OCI-LY1 (cell line): Measurements from ENCODE around the gene TRIM60.

Source experiments
- EZH2 ChIP-seq: fragments of 200-600 bp; sonication (generic), shearing (Covaris generic); IDR thresholded peaks from 2 replicates; pipeline ENCODE4 v1.8.0; 2017; ENCODE audit warnings: borderline replicate concordance, mixed run types, mild to moderate bottlenecking, antibody characterized with exemption, low read length, moderate library complexity, mixed read lengths
- TF ChIP-seq, protein P1 (sequence below): fragments of 200-600 bp; sonication (generic), shearing (Covaris generic); IDR thresholded peaks from 2 replicates; pipeline ENCODE4 v1.5.1; 2017; ENCODE audit warnings: mild to moderate bottlenecking, antibody characterized with exemption, low read length, moderate library complexity, mixed read lengths

DNA sequence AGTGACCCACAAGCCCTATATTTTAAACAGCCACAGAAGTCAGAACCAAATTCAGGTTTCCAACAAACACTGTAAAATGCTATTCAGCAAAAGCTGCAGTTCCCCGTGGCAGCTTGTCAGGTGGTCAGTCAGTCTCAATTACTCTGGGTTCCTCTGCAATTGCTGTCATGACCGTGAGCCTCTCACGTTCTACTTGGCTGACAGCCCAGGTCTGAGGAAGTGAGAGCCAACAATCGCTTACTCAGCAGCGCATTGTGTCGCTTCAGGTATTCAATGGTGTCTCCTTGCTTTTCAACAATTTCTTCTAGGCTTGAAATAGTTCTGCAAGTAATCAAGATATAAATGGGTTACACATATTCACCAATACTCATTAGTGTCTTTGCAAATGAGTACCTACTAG lies 47.7 kb downstream of the TRIM60 start:
- TF ChIP-seq, protein P1, sequence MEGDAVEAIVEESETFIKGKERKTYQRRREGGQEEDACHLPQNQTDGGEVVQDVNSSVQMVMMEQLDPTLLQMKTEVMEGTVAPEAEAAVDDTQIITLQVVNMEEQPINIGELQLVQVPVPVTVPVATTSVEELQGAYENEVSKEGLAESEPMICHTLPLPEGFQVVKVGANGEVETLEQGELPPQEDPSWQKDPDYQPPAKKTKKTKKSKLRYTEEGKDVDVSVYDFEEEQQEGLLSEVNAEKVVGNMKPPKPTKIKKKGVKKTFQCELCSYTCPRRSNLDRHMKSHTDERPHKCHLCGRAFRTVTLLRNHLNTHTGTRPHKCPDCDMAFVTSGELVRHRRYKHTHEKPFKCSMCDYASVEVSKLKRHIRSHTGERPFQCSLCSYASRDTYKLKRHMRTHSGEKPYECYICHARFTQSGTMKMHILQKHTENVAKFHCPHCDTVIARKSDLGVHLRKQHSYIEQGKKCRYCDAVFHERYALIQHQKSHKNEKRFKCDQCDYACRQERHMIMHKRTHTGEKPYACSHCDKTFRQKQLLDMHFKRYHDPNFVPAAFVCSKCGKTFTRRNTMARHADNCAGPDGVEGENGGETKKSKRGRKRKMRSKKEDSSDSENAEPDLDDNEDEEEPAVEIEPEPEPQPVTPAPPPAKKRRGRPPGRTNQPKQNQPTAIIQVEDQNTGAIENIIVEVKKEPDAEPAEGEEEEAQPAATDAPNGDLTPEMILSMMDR = no peak
- no peak for TF ChIP-seq EZH2
